B cell (primary cell): ENCODE measurements around the gene SHLD1. TPM values are rescaled to one million over a fixed set of nuclear protein-coding genes. Genes with fewer than 3 reads are reported as not detected.

Experiments
- ATAC-seq: fragments of 200-7000 bp; cut with Tn5 transposase; one replicate; pipeline ENCODE4 v1.10.0; 2021; ENCODE audit warnings: low read depth, mild to moderate bottlenecking, moderate number of reproducible peaks, moderate library complexity
- CTCF ChIA-PET: fragments of 350-600 bp; sonication (Branson Sonifier 250); formaldehyde crosslinking; loops from one replicate; lab custom pipeline; 2021; ENCODE audit warnings: antibody characterized with exemption, inconsistent platforms; lab: Charles Lee
- POLR2A ChIA-PET: fragments of 350-600 bp; sonication (Branson Sonifier 250); formaldehyde crosslinking; loops from one replicate; lab custom pipeline; 2021; ENCODE audit warnings: antibody characterized with exemption; lab: Charles Lee
- DNase-seq: peaks from one replicate; pipeline ENCODE4 v3.0.0; 2013
- H2AFZ ChIP-seq: 2 replicates; pipeline ENCODE4 v1.6.1; 2012; ENCODE audit warnings: mild to moderate bottlenecking, low read depth, low read length; ENCODE audit not compliant: insufficient read depth, poor library complexity, severe bottlenecking
- H3K27ac ChIP-seq, 2 donors: 1 replicate in 1 of 2; 2 replicates in 1 of 2; pipeline ENCODE4 v1.5.1; 2012 to 2013; ENCODE audit warnings: low read length in 2 of 2, mild to moderate bottlenecking in 2 of 2, moderate library complexity in 1 of 2
- H3K27me3 ChIP-seq, 4 experiments: fragments of 200-600 bp in 1 of 4; sonication (generic) in 1 of 4; replicated peaks in 1 of 4; 1 replicate in 2 of 4; 2 replicates in 2 of 4; pipeline versions ENCODE4 v1.6.1 to v1.7.0; 2013 to 2016; ENCODE audit warnings: low read length in 3 of 4, mild to moderate bottlenecking in 2 of 4, mixed read lengths in 1 of 4, moderate library complexity in 1 of 4; ENCODE audit not compliant: insufficient read depth in 4 of 4, control insufficient read depth in 3 of 4; ENCODE audit errors: control extremely low read depth in 1 of 4
- H3K36me3 ChIP-seq, 2 experiments: replicated peaks in 1 of 2; 1 replicate in 1 of 2; 2 replicates in 1 of 2; pipeline versions ENCODE4 v1.6.1 to v1.7.1; 2013; ENCODE audit warnings: low read length in 1 of 2; ENCODE audit not compliant: insufficient read depth in 2 of 2, control insufficient read depth in 1 of 2; ENCODE audit errors: control extremely low read depth in 1 of 2, extremely low read depth in 1 of 2
- H3K4me1 ChIP-seq, 2 donors: fragments of 200-600 bp in 1 of 2; sonication (generic) in 1 of 2; 1 replicate in 1 of 2; 2 replicates in 1 of 2; pipeline versions ENCODE4 v1.5.1 to v1.6.1; 2013 to 2017; ENCODE audit warnings: low read length in 2 of 2; ENCODE audit not compliant: control insufficient read depth in 2 of 2, insufficient read depth in 2 of 2
- H3K4me2 ChIP-seq: replicated peaks from 2 replicates; pipeline ENCODE3; 2012; ENCODE audit warnings: mild to moderate bottlenecking, low read depth, low read length; ENCODE audit not compliant: poor library complexity, severe bottlenecking
- H3K4me3 ChIP-seq, 5 experiments: fragments of 200-600 bp in 1 of 5; sonication (generic) in 1 of 5; 1 replicate in 3 of 5; 2 replicates in 2 of 5; pipeline versions ENCODE4 v1.5.1 to v1.7.0; 2011 to 2016; ENCODE audit warnings: low read length in 4 of 5, mild to moderate bottlenecking in 4 of 5, low read depth in 2 of 5, control low read depth in 1 of 5, moderate library complexity in 1 of 5; ENCODE audit not compliant: insufficient read depth in 1 of 5; ENCODE audit errors: control extremely low read depth in 1 of 5, extremely low read depth in 1 of 5
- H3K79me2 ChIP-seq: fragments of 200-600 bp; sonication (generic); one replicate; pipeline ENCODE4 v1.6.0; 2016; ENCODE audit warnings: low read length; ENCODE audit not compliant: control insufficient read depth, insufficient read depth
- H3K9ac ChIP-seq: fragments of 200-600 bp; sonication (generic); 2 replicates; pipeline ENCODE4 v1.6.1; 2017; ENCODE audit warnings: mild to moderate bottlenecking, low read length, moderate library complexity
- H3K9me3 ChIP-seq, 3 donors: one replicate each; pipeline versions ENCODE4 v1.6.1 to v1.7.1; 2013; ENCODE audit warnings: low read length in 2 of 3; ENCODE audit not compliant: control insufficient read depth in 2 of 3, insufficient read depth in 1 of 3; ENCODE audit errors: control extremely low read depth in 1 of 3
- H4K20me1 ChIP-seq: 2 replicates; pipeline ENCODE4 v1.6.0; 2012; ENCODE audit warnings: mild to moderate bottlenecking, low read length; ENCODE audit not compliant: insufficient read depth, control insufficient read depth, poor library complexity, severe bottlenecking
- H3K27ac Mint-ChIP-seq: one replicate; pipeline ENCODE4 v1.8.0; 2021; ENCODE audit warnings: mixed read lengths
- H3K27me3 Mint-ChIP-seq: one replicate; pipeline ENCODE4 v1.8.0; 2021; ENCODE audit warnings: mixed read lengths
- H3K4me1 Mint-ChIP-seq: one replicate; pipeline ENCODE4 v1.8.0; 2021; ENCODE audit warnings: mixed read lengths
- H3K4me3 Mint-ChIP-seq: one replicate; pipeline ENCODE4 v1.8.0; 2021; ENCODE audit warnings: mixed read lengths
- H3K9me3 Mint-ChIP-seq: one replicate; pipeline ENCODE4 v1.8.0; 2022; ENCODE audit warnings: mixed read lengths; ENCODE audit not compliant: insufficient read depth
- CTCF ChIP-seq: fragments of 200-600 bp; IDR thresholded peaks from one replicate; pipeline ENCODE4 v1.8.0; 2022; ENCODE audit warnings: antibody characterized with exemption, mild to moderate bottlenecking
- EZH2 ChIP-seq: IDR thresholded peaks from 2 replicates; pipeline ENCODE4 v1.6.1; 2012; ENCODE audit warnings: borderline replicate concordance, low read depth, mild to moderate bottlenecking, moderate library complexity, low read length; ENCODE audit not compliant: insufficient read depth, poor library complexity, severe bottlenecking
- WGBS: methylation state at CpG from one replicate; pipeline ENCODE4 v1.1.5; 2013; ENCODE audit warnings: missing lambda C conversion rate; ENCODE audit not compliant: insufficient coverage; 5-methylcytosine and 5-hydroxymethylcytosine counted together
- intact Hi-C: fragments of 100-400 bp; cut with micrococcal nuclease; formaldehyde crosslinking; loops from one replicate; pipeline ENCODE4 v1.10.0; 2022
- polyA plus RNA-seq: library from polyadenylated mRNA; depleted of rRNA; stranded (reverse); fragments of >200 nt; gene quantifications from 2 replicates; pipeline ENCODE4 v1.2.3, GENCODE V29; 2012
- total RNA-seq, 2 donors: library from RNA; stranded (reverse); fragments of 120-200 nt in 1 of 2; gene quantifications; 1 replicate in 1 of 2; 2 replicates in 1 of 2; pipeline versions ENCODE4 v1.2.3 to v1.2.4, GENCODE V29; 2013 to 2022

The SHLD1 gene
- total and polyA plus RNA-seq, 2 donors (not counting 1 experiment from before 2014, with no cell fraction given), result 15.4 to 18.5 TPM

GRCh38 chr20:5779071-5779900 is 29.1 kb downstream of the SHLD1 start:
- H3K9me3 Mint-ChIP-seq, result no peaks in the 10 kb centered on the region
- POLR2A ChIA-PET, result no interaction called here

More at GRCh38 chr20:5779071-5779900, 29.1 kb downstream of the SHLD1 start:
- Histone ChIP-seq H3K27me3 (no peaks in the 10 kb centered on the region), H3K4me2 (no peak overlapping the region), H3K9ac (no peak overlapping the region), H4K20me1 (peaks cover 12% of the 10 kb centered on the region), H3K79me2 (peaks cover 49% of the 10 kb centered on the region), H3K27ac (no peak overlapping the region), H3K4me3 (no peak overlapping the region), H3K4me1 (peaks cover 12 to 14% of the 10 kb centered on the region in 2 donors), H3K9me3 (no peaks in the 10 kb centered on the region), H2AFZ (no peak overlapping the region), H3K36me3 (peaks cover 9 to 48% of the 10 kb centered on the region in 2 experiments)
- DNase-seq (no peak), ATAC-seq (no peak)
- Mint-ChIP-seq H3K4me3 (no peak overlapping the region), H3K4me1 (peaks cover 8% of the 10 kb centered on the region), H3K27me3 (no peaks in the 10 kb centered on the region), H3K27ac (no peak overlapping the region)
- WGBS, result no CpG with 5 or more reads among the region's 3 CpGs
- intact Hi-C loops, result no loop called here
- no peak for TF ChIP-seq CTCF
- TF ChIP-seq EZH2, result no peak
- CTCF ChIA-PET, result interaction anchor here (1.6 to 2.9 kb wide), 2 partner anchors 9 to 210 kb away, joined by 6 to 16 read pairs; no protein-coding TSS in a partner anchor
